Activated T-cell treated with anti-CD3 and anti-CD28 coated beads, Interleukin-2, amount 50 U/mL, for 4 hours (primary cell): ENCODE measurements around the gene DHRS3. TPM values are rescaled to one million over a fixed set of nuclear protein-coding genes. Genes with fewer than 3 reads are reported as not detected.

Source experiments
- ATAC-seq, 2 donors: fragments of 200-7000 bp; cut with Tn5 transposase; one replicate each; pipeline ENCODE4 v1.10.0; 2021
- DNase-seq: peaks from one replicate; pipeline ENCODE4 v3.0.0-alpha.2; 2020
- H3K27me3 Mint-ChIP-seq: one replicate; pipeline ENCODE4 v1.8.0; 2021; ENCODE audit warnings: low read depth, mixed read lengths
- H3K36me3 Mint-ChIP-seq: one replicate; pipeline ENCODE4 v1.8.0; 2022; ENCODE audit warnings: mixed read lengths; ENCODE audit not compliant: insufficient read depth
- H3K4me1 Mint-ChIP-seq: one replicate; pipeline ENCODE4 v1.8.0; 2021; ENCODE audit warnings: low read depth, mixed read lengths
- H3K4me3 Mint-ChIP-seq: one replicate; pipeline ENCODE4 v1.8.0; 2021; ENCODE audit warnings: mild to moderate bottlenecking, moderate library complexity, mixed read lengths
- H3K9me3 Mint-ChIP-seq: one replicate; pipeline ENCODE4 v1.8.0; 2021; ENCODE audit warnings: mixed read lengths
- total RNA-seq, 3 donors: library from RNA; stranded (reverse); gene quantifications; one replicate each; pipeline ENCODE4 v1.2.1, GENCODE V29; 2021

DHRS3 gene
- total RNA-seq, 3 donors from 2014 or later = 60.4 to 72.6 (median 69.9) TPM

DNA sequence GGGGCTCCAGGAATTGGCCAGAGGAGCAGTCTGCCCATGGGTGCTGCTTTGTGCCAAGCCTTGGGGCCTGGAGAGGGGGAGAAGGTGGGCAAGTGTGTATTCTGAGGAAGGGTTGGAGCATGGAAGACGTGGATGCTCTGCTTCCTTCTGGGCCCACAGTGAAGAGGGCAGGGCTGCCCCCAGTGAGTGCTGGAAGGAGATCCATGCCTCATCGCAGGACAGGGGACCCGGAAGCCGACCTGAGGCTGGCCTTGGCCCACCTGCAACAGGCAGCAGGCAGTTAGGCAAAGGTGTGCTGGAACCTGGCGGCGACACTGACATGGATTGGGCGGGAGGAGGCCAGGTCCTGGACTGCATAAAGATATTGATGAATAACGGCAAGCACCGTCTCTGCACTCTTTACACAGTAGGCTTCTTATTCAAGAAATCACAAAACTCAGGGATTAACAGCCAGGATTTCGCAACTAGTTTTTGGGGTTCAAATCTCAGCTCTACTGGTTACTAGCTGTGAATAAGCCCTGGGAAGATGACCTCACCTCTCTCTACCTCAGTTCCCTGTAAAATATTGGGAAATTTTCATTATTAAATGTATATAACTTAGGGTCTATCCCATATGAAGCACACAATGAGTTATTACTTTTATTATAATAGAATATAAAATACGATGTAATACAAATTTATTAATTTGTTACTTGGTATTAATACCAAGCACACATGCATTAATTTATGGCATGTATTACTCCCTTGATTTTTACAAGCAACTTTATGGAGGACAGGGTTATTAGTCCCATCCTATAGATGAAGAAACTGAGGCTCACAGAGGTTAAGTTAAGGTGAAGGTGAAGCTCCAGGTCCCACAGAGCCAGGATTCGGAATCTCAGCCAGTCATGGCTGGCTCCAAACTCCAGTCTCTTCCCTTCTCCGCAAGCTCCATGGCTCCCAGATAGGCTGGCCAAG is 62.3 kb downstream of the DHRS3 start:
- DNase-seq (no peak), ATAC-seq (no peak)
- no peaks in the 10 kb centered on the region for H3K4me1 Mint-ChIP-seq
- H3K36me3 Mint-ChIP-seq = no peaks in the 10 kb centered on the region
- H3K27me3 Mint-ChIP-seq = no peaks in the 10 kb centered on the region
- no peak overlapping the region for H3K4me3 Mint-ChIP-seq
- H3K9me3 Mint-ChIP-seq = no peaks in the 10 kb centered on the region

GRCh38 chr1:12554521-12555305 is 63.3 kb downstream of the DHRS3 start:
- no peaks in the 10 kb centered on the region for H3K9me3 Mint-ChIP-seq
- no peak overlapping the region for H3K4me3 Mint-ChIP-seq
- H3K36me3 Mint-ChIP-seq = no peaks in the 10 kb centered on the region
- DNase-seq (no peak), ATAC-seq (no peak)
- no peaks in the 10 kb centered on the region for H3K27me3 Mint-ChIP-seq
- H3K4me1 Mint-ChIP-seq = no peaks in the 10 kb centered on the region

GRCh38 chr1:12553963-12554362 is 64.0 kb downstream of the DHRS3 start:
- no peak for ATAC-seq

DNA sequence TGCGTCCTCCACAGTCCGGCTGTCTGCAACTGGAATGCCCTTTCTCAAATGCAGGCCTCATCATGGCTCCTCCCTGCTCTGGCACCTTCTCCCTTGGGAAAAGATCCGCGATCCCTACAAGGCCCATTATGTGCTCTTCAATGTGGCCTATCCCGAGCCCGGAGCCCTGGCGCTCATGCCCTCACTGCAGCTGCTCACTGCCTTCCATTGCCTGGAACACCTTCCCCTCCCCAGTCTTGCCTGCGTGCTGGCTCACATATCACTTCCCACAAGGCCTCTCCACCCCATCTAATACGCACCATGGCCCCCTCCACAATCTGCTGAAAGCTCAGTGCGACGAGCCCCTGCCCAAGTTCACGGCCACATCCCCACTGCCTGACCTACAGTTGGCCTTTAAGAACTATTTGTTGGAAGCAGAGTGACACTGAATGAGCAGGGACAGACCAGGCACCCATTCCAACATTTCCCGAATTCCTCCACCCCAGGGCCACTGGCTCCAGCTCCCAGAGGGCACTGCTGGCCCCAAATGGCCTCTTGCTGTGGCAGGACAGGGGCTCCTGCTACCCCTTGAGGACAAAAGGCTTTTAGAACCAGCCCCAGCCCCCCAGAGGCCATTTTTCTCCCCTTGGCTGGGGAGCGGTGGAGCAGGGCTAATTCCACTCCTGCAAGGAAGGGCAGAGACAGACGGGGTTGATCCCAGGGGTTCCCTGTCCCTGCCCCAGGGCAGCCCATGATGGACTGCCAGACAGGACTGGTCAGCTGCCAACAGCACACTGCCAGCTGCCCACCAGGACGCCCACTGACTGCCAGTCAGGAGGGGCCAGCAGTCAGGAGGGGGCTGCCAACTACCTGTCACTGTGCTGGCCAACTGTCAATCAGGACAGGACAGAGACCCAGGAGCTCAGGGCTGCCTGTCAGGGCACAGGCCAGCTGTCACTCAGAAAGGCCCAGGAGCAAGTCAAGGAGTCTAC is 64.8 kb downstream of the DHRS3 start:
- no peaks in the 10 kb centered on the region for H3K4me1 Mint-ChIP-seq
- no peak overlapping the region for H3K4me3 Mint-ChIP-seq
- DNase-seq (no peak), ATAC-seq (no peak)
- H3K9me3 Mint-ChIP-seq = no peaks in the 10 kb centered on the region
- no peaks in the 10 kb centered on the region for H3K27me3 Mint-ChIP-seq
- no peaks in the 10 kb centered on the region for H3K36me3 Mint-ChIP-seq

More at GRCh38 chr1:12553963-12554362, 64.0 kb downstream of the DHRS3 start:
- H3K9me3 Mint-ChIP-seq = no peaks in the 10 kb centered on the region
- no peak for DNase-seq
- no peaks in the 10 kb centered on the region for H3K27me3 Mint-ChIP-seq
- no peaks in the 10 kb centered on the region for H3K4me1 Mint-ChIP-seq
- no peak overlapping the region for H3K4me3 Mint-ChIP-seq
- H3K36me3 Mint-ChIP-seq = no peaks in the 10 kb centered on the region

- no peak for ATAC-seq
- H3K27me3 Mint-ChIP-seq = no peaks in the 10 kb centered on the region
Measured at GRCh38 chr1:12552111-12552888, 65.7 kb downstream of the DHRS3 start.

GRCh38 chr1:12551584-12551983 is 66.4 kb downstream of the DHRS3 start:
- H3K4me1 Mint-ChIP-seq = no peaks in the 10 kb centered on the region
- H3K36me3 Mint-ChIP-seq = no peaks in the 10 kb centered on the region
- DNase-seq (no peak), ATAC-seq (no peak)
- no peak overlapping the region for H3K4me3 Mint-ChIP-seq
- H3K27me3 Mint-ChIP-seq = no peaks in the 10 kb centered on the region
- H3K9me3 Mint-ChIP-seq = no peaks in the 10 kb centered on the region

More at GRCh38 chr1:12552111-12552888, 65.7 kb downstream of the DHRS3 start:
- DNase-seq = no peak
- no peaks in the 10 kb centered on the region for H3K4me1 Mint-ChIP-seq
- no peak overlapping the region for H3K4me3 Mint-ChIP-seq
- H3K9me3 Mint-ChIP-seq = no peaks in the 10 kb centered on the region
- no peaks in the 10 kb centered on the region for H3K36me3 Mint-ChIP-seq

DNA sequence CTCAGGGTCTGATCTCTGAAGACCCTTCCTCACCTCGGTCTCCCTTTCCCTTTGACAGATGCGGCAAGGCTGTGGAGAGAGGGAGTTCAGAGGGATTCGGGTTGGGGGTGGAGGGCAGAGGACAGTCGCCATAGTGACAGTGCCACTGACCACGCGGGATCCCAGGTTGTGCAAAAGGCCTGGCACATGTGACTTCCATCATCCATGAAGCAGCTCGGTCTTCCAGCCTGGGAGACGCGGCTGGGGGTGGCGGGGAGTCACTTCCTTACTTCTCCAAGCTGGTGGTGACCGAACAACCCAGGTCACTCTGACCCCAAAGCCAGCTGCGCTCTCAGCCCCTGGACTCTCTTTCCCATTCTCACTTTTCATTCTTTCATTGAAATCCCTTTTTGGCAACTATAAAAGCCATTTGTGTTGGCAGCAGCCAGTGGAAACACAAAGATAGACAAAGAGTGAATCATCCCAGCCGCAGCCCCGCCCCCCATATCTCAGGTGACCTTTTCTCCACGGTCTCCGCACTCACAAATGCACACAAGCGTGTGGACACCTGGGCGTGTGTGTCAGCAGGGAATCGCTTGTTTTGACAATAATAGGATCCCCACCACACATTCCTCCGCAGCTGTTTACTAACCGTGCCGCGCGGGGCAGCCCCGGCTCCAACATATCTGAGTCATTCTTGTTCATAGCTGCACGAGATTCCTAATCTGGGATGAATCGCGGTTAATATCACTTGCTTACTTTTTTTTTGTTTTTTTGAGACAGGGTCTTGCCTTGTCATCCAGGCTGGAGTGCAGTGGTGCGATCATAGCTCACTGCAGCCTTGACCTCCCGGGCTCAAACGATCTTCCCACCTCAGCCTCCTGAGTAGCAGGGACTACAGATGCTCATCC is 68.3 kb downstream of the DHRS3 start:
- no peak for ATAC-seq
- H3K4me1 Mint-ChIP-seq = no peaks in the 10 kb centered on the region
- no peaks in the 10 kb centered on the region for H3K9me3 Mint-ChIP-seq
- DNase-seq = peak; percentile 31
- no peaks in the 10 kb centered on the region for H3K27me3 Mint-ChIP-seq
- H3K36me3 Mint-ChIP-seq = no peaks in the 10 kb centered on the region
- no peak overlapping the region for H3K4me3 Mint-ChIP-seq

GRCh38 chr1:12548973-12549459 is 69.0 kb downstream of the DHRS3 start:
- no peak for ATAC-seq
- Mint-ChIP-seq H3K4me3 (no peak overlapping the region), H3K9me3 (no peaks in the 10 kb centered on the region), H3K36me3 (no peaks in the 10 kb centered on the region), H3K27me3 (no peaks in the 10 kb centered on the region), H3K4me1 (no peaks in the 10 kb centered on the region)
- DNase-seq = no peak

DNA sequence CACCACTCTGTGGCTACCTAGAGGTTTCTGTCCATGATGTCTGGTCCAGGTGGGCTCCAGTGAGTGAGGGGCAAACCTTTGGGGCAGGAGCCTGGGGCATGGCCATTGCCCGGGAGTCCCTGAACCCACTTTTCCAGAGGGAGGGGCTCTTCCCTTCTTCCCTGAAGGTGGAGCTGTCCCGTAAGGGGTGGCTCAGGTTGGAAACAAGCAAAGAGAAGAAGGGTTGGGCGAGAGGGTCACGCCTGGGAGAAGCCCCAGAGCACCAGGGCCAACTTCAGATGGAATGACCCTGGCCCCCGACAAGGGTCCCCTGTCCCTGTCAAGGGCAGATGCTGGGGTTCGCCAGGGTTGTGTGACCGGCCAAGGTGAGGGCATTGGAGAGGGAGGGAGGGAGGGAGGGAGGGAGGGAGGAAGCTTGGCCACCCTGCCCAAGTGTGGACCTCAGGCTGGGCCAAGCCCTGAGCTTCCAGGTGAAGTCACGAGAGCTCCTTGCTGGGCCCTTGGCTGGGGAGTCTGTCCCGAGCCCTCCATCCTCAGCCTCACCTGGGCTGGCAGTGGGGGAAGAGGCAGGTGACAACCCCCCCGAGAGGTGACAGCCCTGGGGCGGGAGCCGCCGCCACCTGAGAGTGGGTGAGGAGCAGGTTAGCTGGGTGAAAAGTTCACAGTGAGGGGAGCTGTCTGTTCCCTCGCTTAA is 69.6 kb downstream of the DHRS3 start:
- ATAC-seq (no peak), DNase-seq (no peak)
- no peaks in the 10 kb centered on the region for H3K27me3 Mint-ChIP-seq
- H3K36me3 Mint-ChIP-seq = no peaks in the 10 kb centered on the region
- no peaks in the 10 kb centered on the region for H3K9me3 Mint-ChIP-seq
- H3K4me1 Mint-ChIP-seq = no peaks in the 10 kb centered on the region
- H3K4me3 Mint-ChIP-seq = no peak overlapping the region

- DNase-seq (no peak), ATAC-seq (no peak)
- H3K4me1 Mint-ChIP-seq = no peaks in the 10 kb centered on the region
- H3K4me3 Mint-ChIP-seq = no peak overlapping the region
- H3K27me3 Mint-ChIP-seq = no peaks in the 10 kb centered on the region
- H3K36me3 Mint-ChIP-seq = no peaks in the 10 kb centered on the region
- H3K9me3 Mint-ChIP-seq = no peaks in the 10 kb centered on the region
Measured at GRCh38 chr1:12547586-12548225, 70.3 kb downstream of the DHRS3 start.

DNA sequence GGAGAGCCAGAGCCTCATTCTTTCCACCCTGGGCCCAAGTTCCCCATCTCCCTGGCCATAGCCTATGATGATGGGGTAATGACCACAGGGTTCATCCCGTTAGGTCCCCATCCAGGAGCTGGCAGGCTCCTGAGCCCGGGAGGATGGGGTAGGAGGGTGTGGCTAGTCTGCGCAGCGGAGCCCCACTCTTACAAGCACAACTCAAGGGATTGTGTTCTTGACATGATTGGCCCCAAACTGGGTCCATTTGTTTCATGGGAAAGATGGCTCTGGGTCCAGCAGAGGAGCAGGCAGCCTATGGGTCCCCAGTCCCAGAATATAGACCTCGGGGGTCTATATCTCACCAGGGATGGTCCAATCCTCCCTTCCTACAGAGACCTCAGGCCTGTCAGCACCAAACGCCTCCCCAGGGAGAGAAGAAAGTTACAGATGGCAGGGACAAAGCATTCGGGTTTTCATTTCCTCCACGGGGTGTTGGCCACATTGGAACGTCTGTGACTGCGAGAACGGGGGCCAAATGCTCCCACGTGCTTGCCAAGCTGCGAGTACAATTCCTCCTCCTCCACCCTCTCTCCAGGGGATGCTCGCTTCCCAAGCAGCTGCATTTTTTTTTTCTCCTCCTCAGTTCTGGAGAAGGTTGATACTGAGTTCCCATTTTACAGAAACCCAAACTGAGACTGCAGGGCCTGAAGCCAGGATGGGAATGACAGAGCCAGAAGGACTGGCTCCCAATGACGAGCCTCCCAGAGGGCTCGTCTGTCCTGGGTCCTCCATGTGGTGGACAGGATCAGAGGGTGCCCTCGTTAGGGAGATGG is 71.0 kb downstream of the DHRS3 start:
- Mint-ChIP-seq H3K4me3 (no peak overlapping the region), H3K9me3 (no peaks in the 10 kb centered on the region), H3K4me1 (no peaks in the 10 kb centered on the region), H3K36me3 (no peaks in the 10 kb centered on the region), H3K27me3 (no peaks in the 10 kb centered on the region)
- ATAC-seq (no peak), DNase-seq (no peak)
